Brain microvascular endothelial cell (primary cell): ENCODE data around the gene HLA-G.

Source experiments
- DNase-seq: peaks from one replicate; pipeline ENCODE4 v3.0.0-alpha.2; 2020
- H3K27ac ChIP-seq: fragments of 250-450 bp; sonication (Bioruptor Pico); 2 replicates; pipeline ENCODE4 v1.5.1; 2020; ENCODE audit warnings: mild to moderate bottlenecking, moderate library complexity
- H3K27me3 ChIP-seq: fragments of 250-450 bp; sonication (Bioruptor Pico); replicated peaks from 2 replicates; pipeline ENCODE4 v1.5.1; 2020; ENCODE audit warnings: mild to moderate bottlenecking
- H3K36me3 ChIP-seq: fragments of 250-450 bp; sonication (Bioruptor Pico); replicated peaks from 2 replicates; pipeline ENCODE4 v1.5.1; 2020; ENCODE audit warnings: mild to moderate bottlenecking
- H3K4me3 ChIP-seq: 2 replicates; pipeline ENCODE4 v1.5.1; 2011; ENCODE audit warnings: low read depth, mild to moderate bottlenecking, control low read depth, low read length, moderate library complexity
- in situ Hi-C: cut with HindIII; loops from 2 replicates; pipeline ENCODE4 v1.10.0; 2017; ENCODE audit warnings: low sequenced_read_pairs, low pct_ligation_motif_present
- TF ChIP-seq, protein P1 (sequence below): IDR thresholded peaks from 2 replicates; pipeline ENCODE4 v1.5.1; 2011; ENCODE audit warnings: low read depth, mild to moderate bottlenecking, moderate library complexity, low read length, control low read depth, inconsistent platforms; ENCODE audit errors: missing control alignments

The HLA-G gene

DNA sequence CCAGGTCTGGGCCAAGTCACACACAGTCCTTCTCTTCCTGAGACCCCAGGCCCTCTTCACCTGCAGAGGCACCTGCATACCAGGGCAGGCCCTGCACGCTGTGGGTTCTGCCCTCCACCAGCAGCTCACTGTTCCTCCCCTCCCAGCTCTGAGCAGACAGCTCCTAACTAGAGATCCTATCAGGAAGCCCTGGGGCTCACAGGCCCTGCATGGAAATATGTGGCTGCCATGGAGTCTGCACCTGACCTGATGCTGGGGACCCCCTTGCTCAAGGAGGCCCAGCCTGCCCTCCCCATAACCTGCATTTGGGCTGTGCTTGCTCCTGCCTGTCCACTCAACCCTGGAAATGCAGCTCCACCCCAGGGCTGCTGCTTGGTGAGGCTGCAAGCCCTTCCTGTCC lies 14.6 kb upstream of the HLA-G start:
- TF ChIP-seq, protein P1, sequence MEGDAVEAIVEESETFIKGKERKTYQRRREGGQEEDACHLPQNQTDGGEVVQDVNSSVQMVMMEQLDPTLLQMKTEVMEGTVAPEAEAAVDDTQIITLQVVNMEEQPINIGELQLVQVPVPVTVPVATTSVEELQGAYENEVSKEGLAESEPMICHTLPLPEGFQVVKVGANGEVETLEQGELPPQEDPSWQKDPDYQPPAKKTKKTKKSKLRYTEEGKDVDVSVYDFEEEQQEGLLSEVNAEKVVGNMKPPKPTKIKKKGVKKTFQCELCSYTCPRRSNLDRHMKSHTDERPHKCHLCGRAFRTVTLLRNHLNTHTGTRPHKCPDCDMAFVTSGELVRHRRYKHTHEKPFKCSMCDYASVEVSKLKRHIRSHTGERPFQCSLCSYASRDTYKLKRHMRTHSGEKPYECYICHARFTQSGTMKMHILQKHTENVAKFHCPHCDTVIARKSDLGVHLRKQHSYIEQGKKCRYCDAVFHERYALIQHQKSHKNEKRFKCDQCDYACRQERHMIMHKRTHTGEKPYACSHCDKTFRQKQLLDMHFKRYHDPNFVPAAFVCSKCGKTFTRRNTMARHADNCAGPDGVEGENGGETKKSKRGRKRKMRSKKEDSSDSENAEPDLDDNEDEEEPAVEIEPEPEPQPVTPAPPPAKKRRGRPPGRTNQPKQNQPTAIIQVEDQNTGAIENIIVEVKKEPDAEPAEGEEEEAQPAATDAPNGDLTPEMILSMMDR = no peak
- Histone ChIP-seq H3K4me3 (no peak overlapping the region), H3K27ac (no peak overlapping the region), H3K36me3 (no peaks in the 10 kb centered on the region), H3K27me3 (peaks cover under 1% of the 10 kb centered on the region)
- DNase-seq = no peak
- in situ Hi-C loops = no loop called here

DNA sequence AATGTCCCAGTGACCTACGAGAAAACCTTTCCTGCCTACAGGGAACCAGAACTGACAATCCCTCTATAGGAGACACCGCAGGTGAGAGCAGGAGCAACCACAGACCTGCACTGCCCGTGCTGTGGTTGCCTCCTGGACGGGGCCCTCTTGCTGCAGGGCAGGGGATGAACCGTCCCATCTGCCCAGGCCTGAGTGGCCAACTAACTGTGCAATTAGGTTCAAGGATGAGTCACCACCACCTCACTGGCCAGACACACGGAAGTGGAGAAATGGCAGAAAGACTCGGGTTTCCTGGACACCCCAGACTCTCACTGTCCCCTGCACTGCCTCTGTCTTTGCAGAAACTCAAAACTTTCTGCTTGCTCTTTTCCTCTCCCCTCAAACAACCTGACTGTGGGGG lies 13.8 kb upstream of the HLA-G start:
- H3K4me3 ChIP-seq = no peak overlapping the region
- H3K27me3 ChIP-seq = no peaks in the 10 kb centered on the region
- DNase-seq = no peak
- no peaks in the 10 kb centered on the region for H3K36me3 ChIP-seq
- TF ChIP-seq, protein P1 = no peak
- no peak overlapping the region for H3K27ac ChIP-seq
- in situ Hi-C loops = no loop called here

DNA sequence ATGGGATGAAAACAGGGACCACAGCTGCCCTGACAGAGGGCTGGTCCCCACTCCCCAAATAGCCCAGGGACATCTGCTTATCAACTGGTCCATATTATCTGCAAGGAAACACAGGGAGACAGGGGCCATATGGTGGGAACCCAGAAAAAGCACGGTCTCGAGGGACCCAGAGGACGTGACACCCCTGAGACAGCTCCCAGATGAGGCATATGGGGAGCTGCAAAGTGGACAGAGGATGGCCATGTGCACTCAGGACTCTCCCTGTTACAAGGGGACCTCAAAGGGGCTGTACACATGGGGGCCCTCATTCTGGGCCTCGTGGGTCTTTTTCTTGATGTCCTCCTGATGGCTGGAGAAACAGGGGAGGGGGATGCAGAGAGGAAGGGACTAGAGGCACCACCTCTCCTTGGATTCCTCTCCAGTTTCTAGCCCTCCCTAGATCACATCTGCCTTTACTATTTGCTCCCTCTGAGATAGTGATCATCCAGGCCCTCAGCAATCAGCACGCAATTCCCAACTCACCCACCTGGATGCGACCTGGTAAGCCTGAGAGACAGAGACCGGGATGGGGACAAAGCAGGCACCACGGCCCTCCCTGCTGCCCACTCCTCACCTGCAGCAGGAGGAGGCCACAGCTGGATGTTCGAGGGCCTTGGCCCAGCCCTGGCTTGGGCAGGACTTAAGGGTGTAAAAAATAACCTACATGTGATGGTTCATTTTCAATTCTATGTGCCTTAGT lies 13.1 kb upstream of the HLA-G start:
- in situ Hi-C loops = no loop called here
- Histone ChIP-seq H3K27ac (no peak overlapping the region), H3K27me3 (no peaks in the 10 kb centered on the region), H3K36me3 (no peaks in the 10 kb centered on the region), H3K4me3 (no peak overlapping the region)
- DNase-seq = no peak
- TF ChIP-seq, protein P1 = no peak

DNA sequence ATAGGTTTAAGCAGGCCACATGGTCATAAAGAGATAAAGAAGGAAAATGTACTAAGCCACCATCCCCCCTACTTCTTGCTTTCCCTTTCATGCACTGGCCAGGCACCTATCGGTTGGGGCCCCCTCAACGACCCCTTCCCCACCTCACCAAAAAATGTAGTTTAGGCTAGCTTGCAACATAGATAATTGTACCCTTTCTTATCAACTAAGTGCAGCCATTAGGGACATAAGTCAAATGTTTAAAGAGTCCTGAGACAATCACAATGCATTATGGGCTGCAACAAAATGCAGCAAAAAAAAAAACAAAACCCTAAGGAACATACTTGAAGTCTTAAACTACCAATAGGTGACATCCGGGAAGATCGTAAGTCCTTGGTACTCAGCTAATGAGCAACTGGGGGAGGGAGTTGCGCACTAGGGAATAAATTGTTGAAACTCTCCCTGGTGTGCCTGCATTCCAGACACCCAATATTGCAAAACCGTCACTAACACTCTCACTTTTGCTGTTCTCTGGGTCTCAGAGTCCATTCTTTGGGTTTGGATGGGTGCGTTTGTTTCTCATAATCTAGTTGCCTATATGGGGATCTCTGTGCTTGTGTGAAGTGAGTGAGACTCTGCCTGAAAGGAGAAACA lies 12.4 kb upstream of the HLA-G start:
- in situ Hi-C loops = no loop called here

DNA sequence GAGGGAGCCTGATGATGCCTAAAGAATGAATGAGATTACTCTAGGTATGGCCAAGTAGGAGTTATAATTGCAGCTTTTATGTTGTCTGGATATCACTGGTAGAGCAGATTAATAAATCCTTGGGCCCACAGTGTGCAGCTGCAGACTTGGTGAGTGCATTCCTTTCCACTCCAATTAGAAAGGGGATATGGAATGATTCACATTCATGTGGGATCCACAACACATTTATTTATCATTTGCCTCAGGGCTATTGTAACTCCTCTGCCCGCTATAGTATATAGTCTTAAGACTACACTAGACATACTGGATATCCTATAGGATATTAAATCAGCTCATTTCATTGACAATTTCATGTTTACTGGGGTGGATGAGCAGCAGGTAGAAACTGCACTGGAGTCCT lies 11.6 kb upstream of the HLA-G start:
- Histone ChIP-seq H3K36me3 (no peaks in the 10 kb centered on the region), H3K27ac (no peak overlapping the region), H3K4me3 (no peak overlapping the region), H3K27me3 (no peaks in the 10 kb centered on the region)
- TF ChIP-seq, protein P1 = no peak
- in situ Hi-C loops = no loop called here
- DNase-seq = no peak

More for the DNA sequence above, 12.4 kb upstream of the HLA-G start:
- Histone ChIP-seq H3K27ac (no peak overlapping the region), H3K27me3 (no peaks in the 10 kb centered on the region), H3K36me3 (no peaks in the 10 kb centered on the region), H3K4me3 (no peak overlapping the region)
- no peak for DNase-seq
- TF ChIP-seq, protein P1 = no peak

DNA sequence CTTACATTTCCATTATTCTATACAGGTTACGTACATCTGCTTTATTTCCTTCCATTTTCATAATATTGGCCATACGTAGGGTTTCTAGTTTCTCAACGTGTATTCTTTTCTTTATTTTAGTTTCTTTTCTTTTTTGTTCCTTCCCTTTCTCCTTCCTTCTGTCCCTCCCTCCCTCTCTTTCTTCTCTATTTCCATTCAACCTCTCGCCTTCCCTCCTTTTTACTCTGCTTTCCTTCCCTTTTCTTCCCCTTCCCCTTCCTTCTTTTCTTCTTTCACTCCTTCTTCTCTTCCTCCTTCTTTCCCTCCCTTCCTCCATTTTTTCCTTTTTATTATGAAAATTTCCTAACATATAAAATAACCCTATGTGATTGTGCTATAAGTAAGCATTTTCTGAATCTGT lies 8.7 kb upstream of the HLA-G start:
- TF ChIP-seq, protein P1 = no peak
- no peak overlapping the region for H3K4me3 ChIP-seq
- in situ Hi-C loops = no loop called here
- no peaks in the 10 kb centered on the region for H3K36me3 ChIP-seq
- no peaks in the 10 kb centered on the region for H3K27me3 ChIP-seq
- no peak for DNase-seq
- no peak overlapping the region for H3K27ac ChIP-seq
